ENCODE data around the gene TSPAN11.

TSPAN11 gene

DNA sequence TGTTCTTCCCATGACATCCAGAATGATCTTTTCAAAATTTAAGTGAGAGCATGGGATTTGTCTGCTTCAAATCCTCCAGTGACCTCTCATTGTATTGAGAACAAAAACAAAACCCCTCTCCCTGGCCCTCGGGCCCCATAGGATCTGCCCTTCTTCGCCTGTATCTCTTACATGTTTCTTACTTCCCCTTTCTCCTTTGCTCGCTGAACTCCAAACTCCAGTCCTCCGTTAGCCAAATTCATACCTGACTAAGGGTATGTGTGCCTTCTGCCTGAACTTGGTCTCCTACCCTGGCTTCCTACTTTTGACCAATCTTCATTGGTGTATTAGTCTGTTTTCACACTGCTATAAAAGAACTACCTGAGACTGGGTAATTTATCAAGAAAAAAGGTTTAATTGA lies 13.2 kb upstream of the TSPAN11 start:
- FAIRE-seq: no peak

DNA sequence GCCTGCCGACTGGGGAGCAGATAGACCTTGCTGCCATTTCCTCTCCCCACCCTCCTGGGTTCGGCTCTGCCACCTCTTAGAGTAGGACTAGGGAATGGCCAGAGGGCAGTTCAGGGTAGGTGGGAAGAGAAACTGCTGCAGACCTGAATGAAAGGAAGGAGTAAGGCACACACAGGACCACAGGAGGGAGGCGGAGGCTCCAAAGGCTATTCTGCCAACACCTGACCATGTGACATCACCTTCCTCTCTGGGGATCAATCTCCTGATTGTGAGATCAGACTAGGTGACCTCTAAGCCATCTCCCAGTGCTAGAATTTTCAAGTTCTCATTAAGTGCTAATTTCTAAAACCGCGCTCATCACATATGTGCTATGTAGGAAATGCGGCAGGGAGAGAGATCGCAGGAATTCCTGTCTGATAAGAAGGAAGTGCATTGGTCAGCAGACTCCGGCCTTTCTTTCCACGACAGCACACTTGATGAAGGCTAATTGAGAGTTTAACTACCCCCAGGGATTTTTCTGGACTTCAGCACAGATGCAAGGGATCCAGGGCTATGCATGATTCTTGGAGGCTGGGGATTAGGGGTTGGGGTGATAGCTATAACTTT lies 11.5 kb upstream of the TSPAN11 start:
- FAIRE-seq: no peak

DNA sequence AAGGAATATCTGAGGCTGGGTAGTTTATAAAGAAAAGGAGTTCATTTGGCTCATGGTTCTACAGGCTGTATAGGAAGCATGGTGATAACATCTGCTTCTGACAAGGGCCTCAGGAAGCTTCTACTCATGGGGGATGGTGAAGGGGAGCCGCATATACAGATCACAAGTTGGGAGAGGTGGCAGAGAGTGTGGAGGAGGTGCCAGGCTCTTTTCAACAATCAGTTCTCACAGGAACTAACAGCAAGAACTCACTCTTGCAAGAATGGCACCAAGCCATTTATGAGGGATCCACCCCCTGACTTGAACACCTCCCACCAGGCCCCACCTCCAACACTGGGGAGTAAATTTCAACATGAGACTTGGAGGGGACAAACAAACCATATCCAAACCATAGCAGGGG lies 3.5 kb upstream of the TSPAN11 start:
- FAIRE-seq: no peak

DNA sequence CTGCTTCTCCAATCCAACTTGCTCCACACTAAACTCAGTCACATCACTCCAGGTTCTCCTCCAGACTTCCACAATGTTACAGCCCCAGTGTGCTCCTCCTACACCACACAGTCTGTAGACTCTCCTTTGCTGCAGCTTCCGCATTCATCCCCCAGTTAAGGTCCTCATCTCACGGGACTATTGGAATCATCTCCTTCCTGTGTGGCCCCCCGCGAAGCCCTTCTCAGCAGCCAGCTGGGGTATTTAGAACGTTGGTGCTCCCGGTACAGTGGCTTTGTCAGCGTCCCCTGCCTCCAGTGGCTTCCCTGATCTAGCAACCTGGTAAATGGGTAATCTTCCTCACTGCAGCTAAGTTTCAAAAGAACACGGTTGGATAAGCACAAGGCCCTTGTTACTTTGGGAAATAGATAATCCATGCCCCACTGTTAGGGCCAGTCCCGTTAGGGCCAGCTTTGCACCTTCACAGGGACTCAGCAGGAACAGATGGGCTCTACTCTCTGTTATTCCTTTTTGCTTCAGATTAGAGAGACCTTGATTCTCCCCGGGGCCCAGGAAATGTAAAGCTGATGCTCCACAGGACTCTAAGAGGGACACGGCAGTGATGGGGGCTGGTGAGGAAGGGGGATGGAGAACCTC lies 823 bp upstream of the TSPAN11 start:
- FAIRE-seq: no peak

DNA sequence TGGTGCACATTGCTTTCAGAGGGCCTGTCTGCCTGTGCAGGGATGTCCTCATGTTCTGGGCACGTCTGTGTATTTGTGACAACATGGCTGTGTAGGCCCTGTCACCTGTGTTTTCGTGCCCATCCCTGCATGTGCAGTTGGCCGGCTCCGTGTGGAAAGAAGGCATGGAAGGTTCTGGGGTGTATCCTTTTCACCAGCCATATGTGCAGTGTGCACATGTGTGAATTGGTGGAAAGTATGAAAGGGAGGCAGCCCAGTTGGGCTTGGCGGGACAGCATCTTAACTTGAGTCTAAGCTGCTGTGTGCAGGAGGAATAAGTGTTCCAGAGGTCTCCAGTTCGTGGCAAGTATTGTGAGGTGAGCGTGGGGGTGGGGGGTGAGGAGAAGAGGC lies 669 bp downstream of the TSPAN11 start:
- no peak for FAIRE-seq

DNA sequence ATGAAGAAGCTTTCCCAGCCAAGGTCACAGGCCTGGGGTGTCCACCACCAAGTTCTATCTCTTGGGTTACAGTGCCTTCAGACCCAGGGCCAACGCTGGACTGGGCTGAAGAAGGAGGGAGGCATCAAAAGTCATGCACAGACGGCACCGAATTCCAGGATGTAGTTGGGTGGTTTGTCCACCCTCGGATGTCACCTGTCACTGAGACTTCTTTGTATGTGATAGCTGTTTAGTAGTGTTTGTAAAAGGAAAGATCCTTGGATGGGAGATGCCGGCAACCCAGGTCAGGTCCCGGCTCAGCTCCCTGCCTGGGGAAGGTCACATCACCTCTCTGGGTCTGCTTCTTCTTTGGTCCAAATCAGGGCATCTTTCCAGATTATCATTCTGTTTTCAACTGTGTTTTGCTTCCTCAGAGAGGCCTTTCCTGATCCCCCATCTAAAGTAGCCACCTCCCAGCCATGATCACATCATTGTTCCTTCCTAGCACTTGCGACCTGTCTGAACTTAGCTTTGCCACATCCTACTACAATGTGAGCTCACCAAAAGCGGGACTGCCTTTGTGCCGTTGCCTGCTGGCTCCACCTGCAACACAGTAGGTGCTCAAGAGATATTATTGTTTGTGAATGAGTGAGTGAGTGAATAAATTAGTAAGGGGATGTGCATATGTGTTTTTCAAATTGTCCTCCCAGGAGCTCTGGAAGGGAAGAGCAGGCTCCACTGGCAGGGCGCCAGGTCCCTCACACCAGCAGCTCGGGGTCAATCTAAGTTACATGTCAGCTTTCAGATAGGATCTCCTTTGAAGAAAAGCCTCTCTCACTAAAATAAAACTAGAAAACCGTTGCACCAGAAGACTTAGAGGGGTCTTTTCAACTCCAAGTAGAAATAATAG lies 2.1 kb downstream of the TSPAN11 start:
- no peak for FAIRE-seq

DNA sequence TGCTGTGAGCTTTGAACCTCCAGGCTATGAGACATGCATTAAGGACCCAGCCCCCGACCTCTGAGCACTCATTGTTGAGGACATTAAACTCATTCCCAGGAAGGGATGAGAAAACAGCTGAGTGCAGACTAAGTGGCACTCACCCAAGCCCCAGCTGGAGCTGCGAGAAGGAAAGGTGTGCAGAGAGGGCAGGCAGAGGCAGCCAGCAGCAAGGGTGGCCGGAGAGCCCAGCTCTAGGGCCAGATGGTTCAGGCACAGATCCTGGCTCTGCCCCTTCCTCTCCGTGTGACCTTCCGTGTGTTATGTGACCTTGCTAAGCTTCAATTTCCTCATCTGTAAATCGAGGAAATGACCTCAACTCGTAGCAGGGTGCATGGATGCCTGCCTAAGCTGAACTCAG lies 3.7 kb downstream of the TSPAN11 start:
- no peak for FAIRE-seq

DNA sequence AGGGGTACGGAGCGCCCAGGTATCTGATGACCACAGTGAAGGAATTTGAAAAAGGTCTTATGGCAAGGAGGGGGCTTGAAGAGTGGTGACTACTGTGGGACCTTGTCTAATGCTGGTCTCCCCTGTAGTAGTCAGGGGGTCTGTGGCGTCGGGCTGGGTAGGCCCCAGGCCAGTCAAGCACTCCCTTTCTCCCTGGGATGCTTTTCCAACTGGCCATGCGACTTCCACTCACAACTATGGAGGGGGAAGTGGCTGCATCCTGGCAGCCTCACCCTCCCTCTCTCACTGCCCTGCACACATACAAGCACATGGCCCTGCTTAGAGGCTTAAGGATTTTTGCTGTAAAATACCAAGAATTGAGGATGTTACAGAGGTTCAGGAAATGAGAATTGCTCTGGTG lies 4.1 kb downstream of the TSPAN11 start:
- FAIRE-seq: no peak

DNA sequence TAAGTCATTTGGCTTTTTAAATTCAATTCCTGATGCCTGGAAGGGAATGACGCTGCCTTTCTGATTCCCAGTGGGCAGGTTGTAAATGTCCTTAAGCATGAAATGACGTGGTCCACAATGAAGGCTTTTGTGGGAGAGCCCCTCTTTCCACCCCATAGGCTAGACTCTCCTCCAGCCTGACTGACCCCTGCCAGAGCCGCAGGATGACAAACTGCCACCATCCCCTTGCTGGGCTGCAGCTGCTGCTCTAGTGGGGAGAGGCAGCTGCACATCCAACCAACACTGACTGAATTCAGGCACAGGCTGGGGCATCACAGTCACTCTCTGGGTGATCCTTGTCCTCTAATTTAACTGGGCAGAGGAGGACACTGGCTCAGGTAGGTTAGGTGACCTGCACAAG lies 6.3 kb downstream of the TSPAN11 start:
- FAIRE-seq: no peak

DNA sequence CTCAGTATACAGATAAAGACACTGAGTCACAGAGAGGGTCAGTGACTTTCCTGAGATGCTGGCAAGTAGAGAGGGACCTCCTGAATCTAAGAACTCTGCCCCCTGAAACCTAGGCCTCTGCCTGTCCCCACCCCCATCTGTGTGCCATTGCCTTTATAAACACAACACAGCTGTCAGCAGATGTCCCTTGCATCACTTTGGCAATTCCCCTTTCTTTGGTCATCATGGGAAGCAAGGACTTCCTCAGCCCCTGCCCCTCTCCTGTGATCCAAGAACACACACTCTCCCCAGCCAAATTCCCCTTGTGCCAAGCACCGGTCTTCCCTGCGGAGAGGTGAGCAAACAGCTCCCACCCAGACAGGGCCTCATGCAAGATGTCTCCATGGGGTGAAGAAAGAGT lies 8.3 kb downstream of the TSPAN11 start:
- no peak for FAIRE-seq

DNA sequence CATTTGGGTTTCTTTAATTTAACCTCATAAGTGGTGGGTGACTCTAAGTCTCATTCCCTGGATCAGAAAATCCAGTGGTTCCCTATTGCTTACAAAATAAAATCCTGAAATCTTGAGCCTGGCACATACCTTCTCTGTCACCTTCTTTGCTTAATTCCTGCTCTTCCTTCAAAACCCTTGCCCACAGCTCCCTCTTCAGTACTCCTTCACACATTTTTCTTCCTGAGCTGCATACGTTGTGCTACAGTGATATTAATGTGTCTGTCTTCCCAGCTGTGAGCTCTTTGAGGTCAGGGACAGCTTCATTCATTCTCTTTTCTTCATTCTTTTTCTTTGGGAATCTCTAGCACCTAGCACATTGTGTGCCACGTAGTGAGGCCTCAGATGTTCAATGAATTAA lies 9.5 kb downstream of the TSPAN11 start:
- FAIRE-seq: no peak

DNA sequence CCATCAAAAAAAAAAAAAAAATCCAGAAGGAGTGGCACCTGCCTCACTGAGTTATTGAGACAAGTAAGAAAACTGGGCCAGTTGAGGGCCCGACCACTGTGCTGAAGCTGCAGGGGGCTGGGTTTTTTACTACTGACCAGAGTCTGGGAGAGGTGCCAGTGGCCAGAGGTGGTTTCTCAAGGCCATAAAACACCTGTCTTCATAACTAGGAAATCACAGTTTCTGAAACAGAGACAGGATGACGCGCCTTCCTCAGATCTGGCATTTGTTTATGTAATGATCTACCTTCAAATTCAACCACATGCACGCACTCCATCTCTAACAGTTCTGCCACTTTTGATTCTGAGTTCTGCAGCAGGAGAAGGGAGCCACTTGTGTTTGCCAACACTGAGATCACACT lies 12.7 kb downstream of the TSPAN11 start:
- FAIRE-seq: no peak

DNA sequence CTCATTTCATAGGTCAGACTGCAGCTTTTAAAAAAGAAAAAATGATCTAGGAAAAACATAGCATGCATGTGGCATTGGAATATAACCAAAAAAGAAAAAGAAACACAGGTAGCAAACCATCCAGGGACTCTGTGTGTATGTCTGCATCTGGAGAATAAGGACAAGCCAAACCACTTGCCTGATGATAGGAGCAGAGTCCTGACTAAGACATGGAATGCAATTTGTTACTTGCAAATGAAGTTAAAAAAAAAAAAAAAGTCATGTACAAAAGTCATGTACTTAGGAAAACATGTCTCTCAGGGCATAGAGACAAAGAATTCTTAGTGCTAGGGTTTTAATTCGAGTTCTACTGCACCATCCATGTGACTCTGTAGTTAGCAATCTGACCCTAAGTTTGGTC lies 15.9 kb downstream of the TSPAN11 start:
- no peak for FAIRE-seq

DNA sequence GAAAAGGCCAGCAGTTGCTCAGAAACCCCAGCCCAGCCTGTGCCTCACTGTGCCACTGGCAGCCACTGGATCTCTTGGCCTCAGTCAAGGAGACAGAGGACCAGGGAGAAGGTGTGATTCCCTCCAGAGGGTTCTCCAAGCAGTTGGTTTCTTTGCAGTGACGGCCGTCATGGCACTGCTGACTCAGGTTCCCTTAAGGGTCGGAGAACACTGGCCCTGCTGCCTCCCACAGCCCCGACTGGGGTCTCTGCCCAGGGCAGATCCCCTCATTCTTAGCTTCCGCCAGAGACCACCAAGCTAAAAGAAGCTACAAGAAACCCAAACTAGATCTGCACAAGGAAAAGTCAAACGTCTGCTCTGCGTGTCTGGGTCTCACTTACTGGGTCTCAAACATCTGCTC lies 16.4 kb downstream of the TSPAN11 start:
- no peak for FAIRE-seq

DNA sequence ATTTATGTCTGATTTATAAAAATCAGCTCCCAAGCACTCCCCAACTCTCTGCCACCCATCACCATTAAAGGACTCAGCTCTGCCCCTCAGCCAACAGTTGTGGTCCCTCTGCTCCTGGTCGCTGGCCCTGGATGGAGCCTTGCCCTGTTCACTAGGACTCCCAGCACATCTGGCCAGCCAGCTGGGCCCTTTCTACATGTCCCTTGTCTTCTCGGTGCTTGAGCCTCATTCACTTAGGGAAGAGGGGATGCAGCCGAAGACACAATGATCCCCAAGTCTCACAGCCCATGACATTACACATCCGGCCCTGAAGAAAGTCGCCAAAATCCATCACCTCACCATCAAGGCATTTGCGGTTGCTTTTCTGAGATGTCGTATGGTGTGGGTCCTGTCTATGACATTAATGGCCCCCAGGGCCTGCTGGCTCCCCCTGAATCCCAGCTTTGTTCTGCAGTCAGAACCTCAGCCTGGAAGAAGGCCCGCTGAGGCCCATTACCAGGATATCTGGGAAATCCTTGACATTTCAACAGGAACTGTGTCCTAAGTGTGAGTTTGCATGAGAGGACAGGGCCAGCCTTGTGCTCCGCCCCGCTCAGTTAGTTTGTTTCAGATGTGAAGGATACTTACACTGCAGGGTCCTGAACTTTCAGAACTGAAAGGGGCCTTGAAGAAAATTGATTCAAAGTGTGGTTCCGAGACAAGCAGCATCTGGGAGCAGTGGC lies 19.1 kb downstream of the TSPAN11 start:
- FAIRE-seq: no peak

DNA sequence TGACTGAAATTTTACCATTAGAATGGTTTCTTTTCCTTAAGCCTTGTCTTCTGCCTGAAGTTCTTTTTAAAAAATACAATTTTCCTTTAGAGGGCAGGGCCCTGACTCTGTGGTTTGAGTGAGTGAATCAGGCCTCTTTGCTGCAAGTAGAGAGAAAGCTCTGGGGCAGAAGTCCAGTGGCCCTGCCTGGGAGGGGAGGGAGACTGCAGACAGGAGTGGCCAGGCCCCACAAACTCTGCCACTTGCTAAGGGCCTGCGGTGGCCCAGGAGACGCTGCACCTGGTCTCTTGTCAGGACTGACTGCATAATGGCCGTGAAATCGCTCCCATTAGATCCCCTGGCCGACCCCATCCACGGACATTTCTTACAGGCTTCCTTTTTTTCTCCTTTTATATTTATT lies 25.5 kb downstream of the TSPAN11 start:
- no peak for FAIRE-seq

DNA sequence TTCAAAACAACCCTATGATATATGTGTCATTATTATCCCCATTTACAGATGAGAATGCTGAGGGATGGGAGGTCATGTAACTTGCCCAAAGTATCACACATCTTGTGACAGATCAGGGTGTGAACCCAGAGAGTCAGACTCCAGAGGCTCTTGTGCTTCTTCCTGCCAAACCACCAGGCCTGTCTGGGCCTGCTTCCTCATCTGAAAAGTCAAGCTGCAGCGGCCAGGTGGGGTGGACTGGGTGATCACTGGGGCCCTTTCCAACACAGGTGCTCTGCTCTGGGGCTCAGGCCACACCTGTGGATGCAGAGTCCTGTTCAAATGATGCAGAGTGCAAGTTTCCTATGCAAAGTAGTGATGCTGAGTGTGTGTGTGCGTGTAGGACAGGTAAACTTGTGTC lies 26.7 kb downstream of the TSPAN11 start:
- FAIRE-seq: no peak

DNA sequence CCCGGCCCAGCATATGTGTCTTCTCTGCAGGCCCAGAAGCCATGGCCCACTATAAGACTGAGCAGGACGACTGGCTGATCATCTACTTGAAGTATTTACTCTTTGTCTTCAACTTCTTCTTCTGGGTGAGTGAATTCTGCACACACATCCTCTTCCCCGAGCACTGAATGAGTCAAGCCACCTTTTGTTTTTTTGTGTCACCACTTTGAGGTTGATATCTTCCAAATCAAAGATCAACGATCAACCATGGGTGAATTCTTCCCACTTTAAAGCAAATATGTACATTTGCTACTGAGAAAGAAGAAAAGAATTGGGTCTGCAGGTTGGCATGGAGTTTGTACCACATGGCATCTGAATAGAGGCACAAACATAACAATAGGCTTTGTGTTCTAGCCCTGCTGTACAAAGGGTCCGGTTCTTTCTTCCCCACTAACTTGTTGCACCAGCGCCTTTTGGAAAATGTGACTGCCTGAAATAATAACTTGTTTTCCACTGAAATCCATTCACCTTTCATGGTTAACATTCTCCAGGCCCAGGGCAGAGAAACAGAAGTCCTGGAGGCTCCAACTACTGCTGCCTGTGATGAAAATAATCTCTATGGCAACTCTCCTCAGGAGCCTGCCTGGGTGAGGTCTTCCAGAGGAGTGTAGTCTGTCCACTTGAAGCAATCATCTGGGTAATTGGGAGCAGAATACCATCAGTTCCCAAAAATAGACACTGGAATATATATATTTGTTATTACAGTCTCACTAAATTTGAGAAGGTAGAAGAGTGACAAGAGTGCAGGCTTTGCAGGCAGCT lies 27.6 kb downstream of the TSPAN11 start:
- FAIRE-seq: no peak

DNA sequence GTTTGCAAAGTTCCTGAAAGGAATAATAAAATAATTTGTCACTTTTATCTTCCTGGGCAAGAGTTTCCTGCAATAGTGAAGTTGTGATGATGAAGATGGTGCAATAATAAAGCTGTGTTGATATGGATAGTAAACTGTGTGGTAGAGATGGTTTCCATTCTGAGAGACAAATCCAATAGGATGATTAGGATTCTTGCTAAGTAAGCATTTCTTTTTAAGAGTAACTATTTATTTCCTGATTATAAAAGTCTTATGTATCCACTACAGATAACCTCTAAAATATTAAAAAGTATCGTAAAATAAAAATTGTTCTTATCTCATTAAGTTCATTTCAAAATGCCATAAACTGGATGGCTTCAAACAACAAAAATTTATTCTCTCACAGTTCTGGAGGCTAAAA lies 28.7 kb downstream of the TSPAN11 start:
- no peak for FAIRE-seq

DNA sequence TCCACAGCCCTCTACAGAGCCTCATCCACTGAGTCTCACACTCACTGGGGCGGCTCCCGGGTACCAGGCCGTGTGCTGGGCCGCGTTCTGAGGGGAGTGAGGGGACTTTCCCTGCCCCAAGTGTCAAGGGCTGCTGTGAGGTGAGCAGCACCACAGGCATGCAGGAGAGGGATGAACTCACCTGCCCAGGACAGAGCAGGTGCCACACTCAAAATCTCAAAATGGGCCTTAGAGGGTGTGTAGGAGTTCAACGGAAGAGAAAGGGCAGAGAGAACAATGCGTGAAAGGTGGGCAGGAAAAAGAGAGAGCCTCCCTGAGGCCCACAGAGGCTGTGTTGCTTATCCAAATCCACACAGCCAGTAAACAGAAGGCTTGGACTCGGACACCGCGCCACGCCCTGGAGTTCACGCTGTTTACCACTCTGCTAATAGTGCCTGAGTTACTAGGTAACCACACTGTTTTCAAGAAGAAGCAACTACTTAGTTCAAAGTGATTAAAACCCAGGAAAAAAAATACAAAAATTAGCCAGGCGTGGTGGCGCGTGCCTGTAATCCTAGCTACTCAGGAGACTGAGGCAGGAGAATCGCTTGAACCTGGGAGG lies 32.7 kb downstream of the TSPAN11 start:
- no peak for FAIRE-seq

DNA sequence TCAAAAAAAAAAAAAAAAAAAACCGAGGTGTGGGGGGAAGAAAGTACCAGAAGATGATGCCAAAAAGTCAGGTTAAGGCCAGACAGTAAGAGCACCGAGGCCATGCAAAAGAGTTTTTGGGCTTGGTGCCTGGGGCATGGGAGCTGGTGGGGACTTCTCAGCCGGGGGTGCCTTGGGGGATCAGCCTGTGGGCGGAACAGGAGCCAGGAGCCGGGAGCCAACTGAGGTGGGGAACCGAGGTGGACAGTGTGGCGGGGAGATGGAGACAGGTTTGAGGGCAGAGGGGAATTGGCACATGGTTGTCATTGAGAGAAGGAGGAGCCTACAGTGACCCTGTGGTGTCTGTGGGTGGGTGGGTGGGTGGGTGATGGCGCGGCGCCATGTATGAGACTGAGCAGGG lies 33.2 kb downstream of the TSPAN11 start:
- FAIRE-seq: no peak

DNA sequence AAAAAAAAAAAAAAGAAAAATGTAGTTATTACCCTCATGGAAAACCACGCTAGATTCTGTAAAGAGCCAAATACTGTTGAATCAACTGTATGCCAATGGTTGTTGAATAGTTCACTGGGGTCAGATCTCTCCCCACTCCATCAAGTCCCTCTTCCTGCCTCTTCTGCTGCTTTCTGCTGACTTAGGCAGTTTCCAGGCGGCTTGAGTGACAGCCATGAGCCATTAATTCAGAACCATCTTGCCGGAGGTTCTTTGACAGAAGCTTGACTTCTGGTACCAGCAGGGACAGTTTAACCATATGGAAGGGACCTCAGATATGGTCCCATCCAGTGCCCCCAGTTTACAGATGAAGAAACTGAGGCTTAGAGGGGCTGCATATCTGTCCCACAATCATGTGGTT lies 34.5 kb downstream of the TSPAN11 start:
- FAIRE-seq: no peak
